Measurements from ENCODE around the gene CALD1.

CALD1 gene

DNA sequence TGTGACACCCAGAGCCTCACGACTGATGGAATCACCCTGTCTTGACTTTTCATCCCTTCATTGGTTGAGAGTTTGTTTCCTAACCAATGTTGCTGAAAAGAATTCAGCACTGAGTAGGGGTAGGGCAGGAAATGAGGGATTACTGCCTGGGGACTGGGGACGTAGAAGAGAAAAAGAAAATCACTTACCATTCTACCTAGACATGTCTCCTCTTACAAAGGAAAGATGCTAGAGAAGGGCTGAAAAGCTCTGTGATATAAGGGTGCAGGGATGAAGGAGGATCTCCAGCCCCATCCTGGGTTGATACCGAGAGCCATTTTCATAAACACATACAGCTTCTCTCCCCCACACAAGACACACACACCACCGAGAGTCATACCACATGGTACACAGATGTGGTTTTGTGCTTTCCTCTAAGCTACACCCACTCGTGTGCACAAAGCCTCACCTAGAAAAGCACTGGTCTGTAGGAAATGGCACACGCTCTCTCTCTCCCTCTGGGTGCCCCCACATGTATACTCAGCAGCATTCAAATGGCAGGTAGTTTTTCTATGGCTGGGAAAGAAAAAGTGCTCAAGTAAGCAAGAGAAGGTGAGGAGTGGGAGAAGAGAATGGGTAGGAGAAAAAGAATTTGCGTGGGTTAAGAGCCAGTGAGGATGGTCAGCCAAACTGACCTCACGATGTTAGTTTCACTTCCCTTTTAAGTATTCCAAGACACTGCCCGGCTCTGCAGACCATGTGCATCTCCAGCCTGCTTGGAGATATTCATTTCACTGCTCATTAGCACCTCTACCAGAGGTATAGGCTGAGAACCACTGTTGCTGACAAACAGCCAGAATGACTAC lies 85.8 kb downstream of the CALD1 start:
- DNase-seq (ENCODE audit: low read depth in 2 of 2): no peak

GRCh38 chr7:134866617-134867016 lies 87.2 kb downstream of the CALD1 start:
- no peak for DNase-seq (ENCODE audit: low read depth in 2 of 2)

DNA sequence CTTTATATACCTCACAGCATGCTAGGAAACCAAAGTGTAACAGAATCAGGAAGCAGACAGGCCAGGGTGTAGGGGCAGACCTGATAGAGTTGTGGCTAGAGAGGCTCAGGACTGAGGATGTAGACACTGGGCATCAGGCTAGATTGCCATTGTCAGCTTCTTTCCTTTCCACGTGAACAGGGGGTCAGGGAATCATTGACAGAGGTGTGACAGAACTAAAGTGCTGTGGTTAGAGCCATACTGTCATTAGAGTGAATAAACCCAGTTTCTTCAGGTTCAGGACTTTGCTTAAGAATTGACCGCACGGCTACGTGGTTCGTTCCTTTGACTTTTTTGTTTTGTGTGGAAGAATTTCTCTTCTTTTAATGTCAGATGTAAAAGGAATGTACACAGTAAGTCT lies 90.7 kb downstream of the CALD1 start:
- DNase-seq (ENCODE audit: low read depth in 2 of 2): no peak

- no peak for DNase-seq (ENCODE audit: low read depth in 2 of 2)
These were observed 91.3 kb downstream of the CALD1 start for GRCh38 chr7:134870781-134871180.

DNA sequence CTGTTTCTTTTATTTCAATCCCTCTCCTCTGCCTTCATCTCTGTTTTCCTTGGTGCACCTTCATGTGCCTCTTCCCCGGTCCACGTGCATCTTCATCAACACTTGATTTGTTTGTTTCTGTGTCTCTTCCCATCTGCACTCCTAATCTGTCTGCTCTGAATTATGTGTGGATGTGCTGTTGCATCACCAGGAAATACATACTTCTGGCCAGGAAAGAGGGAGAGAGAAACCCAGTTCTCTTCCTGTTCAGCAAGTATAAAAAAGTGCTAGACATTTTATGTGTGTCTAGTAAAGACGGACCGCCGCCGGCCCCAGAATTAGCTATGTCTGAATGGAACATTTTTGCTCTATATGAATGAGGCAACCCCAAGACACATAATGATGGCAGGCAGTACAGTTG lies 93.8 kb downstream of the CALD1 start:
- no peak for DNase-seq (ENCODE audit: low read depth in 2 of 2)

GRCh38 chr7:134874407-134874806 lies 95.0 kb downstream of the CALD1 start:
- DNase-seq (ENCODE audit: low read depth in 2 of 2): no peak

- DNase-seq (ENCODE audit: low read depth in 2 of 2): no peak
These were observed 96.4 kb downstream of the CALD1 start for GRCh38 chr7:134875867-134876266.

GRCh38 chr7:134878746-134879357 lies 99.4 kb downstream of the CALD1 start:
- no peak for DNase-seq (ENCODE audit: low read depth in 2 of 2)

DNA sequence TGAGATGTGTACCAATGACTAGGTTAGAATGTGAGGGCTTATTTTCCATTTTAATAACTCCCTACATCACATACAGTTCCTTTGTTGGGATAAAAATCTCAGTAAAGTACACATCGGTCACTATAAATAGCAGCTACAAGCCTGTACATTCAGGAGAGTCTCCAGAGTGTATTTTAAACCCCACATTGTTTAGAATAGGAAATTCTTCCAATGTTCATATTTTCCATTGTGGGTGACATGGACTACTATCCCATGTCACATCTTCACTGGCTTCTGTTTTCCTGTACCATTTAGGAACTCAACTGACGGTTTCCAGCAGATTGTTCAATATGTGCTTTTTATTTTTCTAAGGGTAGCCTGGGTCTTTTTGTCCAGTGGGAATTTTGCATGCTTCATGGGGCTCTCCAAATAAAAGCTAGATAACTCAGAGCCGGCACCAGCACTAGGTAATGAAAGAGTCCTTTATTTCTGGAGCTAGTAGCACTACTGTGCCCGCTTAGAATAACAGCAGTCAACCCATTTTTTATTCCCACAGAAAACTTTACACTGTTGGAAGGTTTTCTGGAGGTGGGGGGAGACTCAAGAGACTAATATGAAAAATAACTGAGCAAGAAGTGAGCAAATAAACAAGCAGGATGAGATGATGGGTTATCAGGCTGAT lies 100.5 kb downstream of the CALD1 start:
- DNase-seq (ENCODE audit: low read depth in 2 of 2): no peak

DNA sequence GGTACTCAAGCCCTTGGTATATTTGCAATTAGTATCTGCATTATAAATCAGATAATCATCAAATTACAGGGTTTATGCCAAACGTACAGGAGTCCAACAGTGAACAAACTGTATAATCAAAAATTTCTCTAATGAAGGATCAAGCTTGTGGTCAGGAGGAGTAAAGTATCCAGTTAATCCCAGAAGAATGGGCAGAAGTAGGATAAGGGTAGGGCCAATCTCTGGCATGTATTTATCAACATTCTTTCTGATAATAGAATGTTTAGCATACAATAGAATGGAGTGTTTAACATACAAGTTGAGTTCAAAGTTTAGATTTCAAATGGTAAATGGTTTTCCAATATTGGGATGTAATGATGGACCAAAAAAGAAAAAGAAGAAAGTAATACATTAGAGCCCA lies 103.0 kb downstream of the CALD1 start:
- no peak for DNase-seq (ENCODE audit: low read depth in 2 of 2)

DNA sequence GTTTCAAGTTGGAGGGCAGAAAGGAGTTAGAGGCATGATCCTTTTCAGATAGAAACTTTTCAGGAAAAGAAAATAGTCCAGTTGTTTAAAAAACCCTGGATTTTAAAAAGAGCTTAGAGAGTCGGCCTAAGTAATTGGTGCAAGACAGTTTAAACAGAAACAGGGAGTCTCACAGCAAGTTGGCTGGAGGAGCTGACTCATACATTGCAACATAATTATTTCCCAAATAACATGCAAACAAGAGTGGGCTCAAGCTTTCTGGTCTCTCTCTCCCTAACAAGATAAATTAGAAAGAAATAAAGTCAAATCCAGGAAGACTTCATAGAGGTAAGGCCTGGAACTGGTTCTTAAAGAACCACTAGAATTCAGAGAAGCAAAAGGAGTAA lies 106.5 kb downstream of the CALD1 start:
- no peak for DNase-seq (ENCODE audit: low read depth in 2 of 2)

DNA sequence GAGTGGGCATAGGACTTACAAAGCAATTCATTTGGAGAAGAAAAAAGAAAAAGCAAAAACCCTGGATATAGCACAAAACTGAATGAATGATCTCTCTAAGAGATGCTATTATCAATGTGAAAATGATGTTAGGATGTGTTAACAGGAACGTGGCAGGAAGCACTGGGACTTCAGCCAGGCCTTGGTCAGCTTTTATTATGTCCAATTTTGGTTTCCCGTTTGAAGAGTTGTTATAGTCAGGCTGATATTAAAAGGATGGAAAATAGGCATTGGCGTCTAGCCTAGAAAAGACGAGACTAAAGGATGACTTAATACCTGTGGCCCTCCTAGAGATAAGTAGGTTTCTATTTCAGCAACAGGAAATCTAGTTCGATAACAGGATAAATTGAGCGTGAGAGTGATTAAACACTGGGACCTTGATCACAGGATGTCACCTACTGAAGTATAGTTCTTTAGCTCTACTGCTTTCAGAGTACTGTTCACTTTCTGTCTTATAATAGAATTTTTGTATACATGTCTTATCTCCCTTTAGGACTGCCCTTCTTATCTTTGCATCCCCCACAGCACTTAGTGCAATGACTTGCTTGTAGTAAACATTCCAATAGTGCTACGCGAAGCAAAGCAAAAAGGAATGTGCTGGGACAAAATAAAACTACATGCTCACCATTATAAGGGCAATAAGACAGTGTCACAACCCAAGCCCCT lies 107.1 kb downstream of the CALD1 start:
- DNase-seq (ENCODE audit: low read depth in 2 of 2): no peak

GRCh38 chr7:134887523-134887922 lies 108.1 kb downstream of the CALD1 start:
- DNase-seq (ENCODE audit: low read depth in 2 of 2): no peak

DNA sequence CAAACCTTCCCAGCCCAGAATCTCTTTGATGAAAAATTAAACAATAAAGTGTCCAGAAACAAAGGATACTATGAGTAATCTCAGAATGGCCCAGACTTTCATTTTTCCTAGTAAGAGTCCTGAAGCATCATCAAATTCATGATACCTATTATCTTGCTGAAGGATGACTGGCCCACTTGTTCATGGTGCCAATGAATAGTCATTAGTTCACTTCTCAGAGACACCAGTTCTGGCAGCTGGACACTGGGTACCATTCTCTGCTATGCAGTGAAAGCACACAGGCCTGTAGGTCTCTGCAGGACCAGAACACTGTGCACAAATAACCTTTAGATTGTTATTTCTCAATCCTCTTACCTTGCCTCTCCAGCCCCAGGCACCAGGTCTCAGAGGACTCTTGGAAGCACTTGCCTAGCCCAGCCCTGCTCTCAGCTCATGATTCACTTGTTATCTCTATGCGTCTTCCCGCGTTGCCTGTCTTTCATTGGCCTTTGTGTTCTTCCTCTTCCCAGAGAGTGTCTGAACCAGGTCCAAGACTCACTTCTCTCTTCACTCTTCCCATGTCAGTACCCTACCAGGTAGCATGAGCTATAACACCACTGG lies 108.8 kb downstream of the CALD1 start:
- DNase-seq (ENCODE audit: low read depth in 2 of 2): no peak

DNA sequence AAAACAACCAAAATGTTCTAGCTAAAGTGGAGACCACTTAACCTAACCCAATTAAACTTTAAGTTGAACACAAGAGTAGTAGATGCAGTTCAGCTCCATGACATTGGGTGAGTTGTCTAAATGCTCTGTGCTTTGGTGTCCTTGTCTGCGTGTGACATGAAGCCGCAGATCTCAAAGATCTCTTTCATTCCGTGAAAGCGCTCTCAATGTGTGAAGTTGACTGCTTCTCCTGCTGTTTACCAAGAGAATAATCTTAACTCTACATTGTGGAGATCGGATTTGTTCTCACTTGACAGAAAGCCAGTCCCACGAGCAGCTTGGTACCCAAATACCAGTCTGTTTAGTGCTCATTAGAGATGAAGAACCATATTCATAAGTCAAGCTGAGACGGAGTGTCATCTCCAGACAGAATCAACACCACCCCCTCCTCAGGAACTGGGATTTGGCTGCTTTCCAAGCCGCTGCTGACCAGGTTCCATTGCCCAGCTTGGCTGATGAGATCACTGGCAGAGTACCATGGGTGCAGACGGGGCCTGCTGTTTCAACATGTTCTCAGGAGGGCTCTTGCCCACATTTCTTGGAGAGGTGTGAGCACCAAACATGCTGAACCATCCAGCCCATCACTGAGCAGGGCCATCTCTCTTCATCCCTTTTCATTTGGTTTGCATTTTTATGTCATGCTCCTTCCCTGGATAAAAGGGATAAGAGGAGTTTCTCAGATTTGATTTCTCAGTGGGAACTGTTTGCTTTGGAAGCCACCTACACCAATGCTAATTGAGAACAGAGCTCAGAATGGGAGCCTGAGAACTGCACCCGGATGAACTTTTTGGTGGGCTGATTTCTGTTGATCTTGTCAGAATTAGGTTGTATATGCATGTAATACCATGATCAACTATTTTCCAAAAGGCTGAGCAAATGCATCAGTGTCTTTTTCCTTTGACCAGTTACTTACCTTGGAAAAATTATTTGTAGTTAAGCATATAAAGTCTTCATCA lies 111.1 kb downstream of the CALD1 start:
- DNase-seq (ENCODE audit: low read depth in 2 of 2): no peak

- DNase-seq (ENCODE audit: low read depth in 2 of 2): no peak
These were observed 111.8 kb downstream of the CALD1 start for GRCh38 chr7:134891262-134891695.

GRCh38 chr7:134891696-134892678 lies 112.6 kb downstream of the CALD1 start:
- no peak for DNase-seq (ENCODE audit: low read depth in 2 of 2)

- DNase-seq (ENCODE audit: low read depth in 2 of 2): no peak
These were observed 113.5 kb downstream of the CALD1 start for GRCh38 chr7:134892963-134893362.

DNA sequence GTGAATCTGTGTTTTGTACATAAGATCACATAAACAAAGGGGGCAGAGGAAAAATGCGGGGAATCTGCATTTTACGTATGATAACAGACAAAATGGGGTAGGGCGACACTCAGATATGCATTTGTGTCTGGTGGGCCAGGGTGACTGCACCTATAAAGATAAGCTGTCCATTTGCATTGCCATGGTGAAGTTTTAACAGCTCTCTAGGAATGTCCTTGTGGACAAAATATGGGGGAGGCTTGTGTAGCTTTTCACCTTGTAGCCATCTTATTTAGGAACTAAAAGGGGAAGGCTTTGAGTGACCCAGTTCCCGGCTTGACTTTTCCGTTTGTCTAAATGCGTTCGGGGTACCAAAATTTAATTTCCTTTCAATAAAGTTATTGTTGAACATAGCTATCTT lies 114.5 kb downstream of the CALD1 start:
- no peak for DNase-seq (ENCODE audit: low read depth in 2 of 2)
